ENCODE results near the gene UPK2. TPM values are rescaled to one million over a fixed set of nuclear protein-coding genes. Genes with fewer than 3 reads are reported as not detected.

UPK2 gene
- total RNA-seq: not detected in 2 replicates

DNA sequence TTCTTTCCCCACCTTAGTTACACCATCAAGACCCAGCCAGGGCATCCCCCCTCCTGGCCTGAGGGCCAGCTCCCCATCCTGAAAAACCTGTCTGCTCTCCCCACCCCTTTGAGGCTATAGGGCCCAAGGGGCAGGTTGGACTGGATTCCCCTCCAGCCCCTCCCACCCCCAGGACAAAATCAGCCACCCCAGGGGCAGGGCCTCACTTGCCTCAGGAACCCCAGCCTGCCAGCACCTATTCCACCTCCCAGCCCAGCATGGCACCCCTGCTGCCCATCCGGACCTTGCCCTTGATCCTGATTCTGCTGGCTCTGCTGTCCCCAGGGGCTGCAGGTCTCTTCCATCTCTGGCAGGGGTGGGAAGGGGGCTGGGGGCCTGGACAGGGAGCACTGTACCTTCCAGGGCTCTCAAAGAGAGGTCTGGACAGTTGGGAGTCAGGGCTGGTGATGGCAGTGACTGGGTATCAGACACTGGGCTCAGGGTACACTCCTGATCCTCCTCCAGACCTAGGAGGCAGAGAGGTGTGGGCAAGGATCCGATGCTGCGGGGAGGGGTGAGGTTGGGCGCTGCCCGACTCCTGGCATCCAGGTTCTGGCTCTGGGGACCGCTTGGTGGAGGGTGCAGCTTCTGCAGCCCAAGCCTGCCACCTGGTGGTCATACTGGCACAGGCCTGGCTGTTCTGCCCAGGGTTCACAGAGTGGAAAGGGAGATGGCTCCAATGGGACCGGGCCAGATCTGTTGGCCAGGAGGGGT is at the start of gene UPK2:
UPK2 (plus strand) TSS at position 205 of the 753 bp plus-strand sequence; CDS start at position 258, 53 bp downstream.

DNA sequence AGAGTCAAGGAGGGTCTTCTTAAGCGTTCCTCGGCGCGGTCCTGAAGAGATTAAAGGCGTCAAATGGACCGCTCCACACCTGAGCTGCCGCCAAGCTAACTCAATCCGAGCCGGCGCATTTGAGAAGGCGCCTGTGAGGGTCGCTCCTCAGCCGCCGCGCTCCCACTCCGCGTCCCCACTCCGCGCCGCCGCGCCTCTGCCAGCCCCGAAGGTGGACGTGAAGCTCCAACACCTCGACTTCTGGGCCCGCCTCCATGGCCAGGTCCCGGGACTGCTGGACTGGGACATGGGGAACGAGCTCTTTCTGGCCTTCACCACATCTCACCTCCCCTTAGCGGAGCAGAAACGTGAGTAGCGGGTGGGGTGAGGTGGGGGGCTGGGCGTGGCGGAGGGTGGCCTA is 15.5 kb downstream of the UPK2 start, which contains the start of gene FOXR1:
FOXR1 (plus strand) TSS at position 116 of the 400 bp plus-strand sequence; CDS start at position 287, 171 bp downstream.

GRCh38 chr11:118997627-118998387 is 41.7 kb downstream of the UPK2 start, which contains the start of gene CENATAC:
Gene CENATAC (plus strand): TSS chr11:118998138. CDS start chr11:118998198, 60 bp downstream.

Other genes with a start within 250 kb of the UPK2 start
- 112 and 118 TPM in 2 replicates for gene DDX6, start 165.1 kb upstream of the UPK2 start, total RNA-seq
- gene CXCR5, start 72.4 kb upstream of the UPK2 start, total RNA-seq: not detected in 2 replicates
- 8.4 and 23.0 TPM in 2 replicates for gene BCL9L, start 30.4 kb upstream of the UPK2 start, total RNA-seq
- gene FOXR1, start 15.5 kb downstream of the UPK2 start, total RNA-seq: not detected in 2 replicates
- 9.8 and 20.2 TPM in 2 replicates for gene CENATAC, start 41.8 kb downstream of the UPK2 start, total RNA-seq
- 827 and 897 TPM in 2 replicates for gene RPS25, start 62.0 kb downstream of the UPK2 start, total RNA-seq
- gene TRAPPC4, start 62.5 kb downstream of the UPK2 start, total RNA-seq: 82.5 and 86.3 TPM in 2 replicates
- gene SLC37A4, start 74.6 kb downstream of the UPK2 start, total RNA-seq: 9.1 and 10.0 TPM in 2 replicates
- gene HYOU1, start 100.9 kb downstream of the UPK2 start, total RNA-seq: 159 and 185 TPM in 2 replicates
- gene VPS11, start 111.5 kb downstream of the UPK2 start, total RNA-seq: 26.3 and 27.6 TPM in 2 replicates
- gene HMBS, start 128.6 kb downstream of the UPK2 start, total RNA-seq: 2.9 and 5.6 TPM in 2 replicates
- gene DPAGT1, start 145.6 kb downstream of the UPK2 start, total RNA-seq: 13.8 and 16.6 TPM in 2 replicates
- gene C2CD2L, start 151.0 kb downstream of the UPK2 start, total RNA-seq: 1.8 and 4.0 TPM in 2 replicates
- 12.2 and 14.8 TPM in 2 replicates for gene HINFP, start 165.3 kb downstream of the UPK2 start, total RNA-seq
- 0.27 and 0.38 TPM in 2 replicates for gene ABCG4, start 192.8 kb downstream of the UPK2 start, total RNA-seq
- gene NLRX1, start 212.4 kb downstream of the UPK2 start, total RNA-seq: 9.4 and 15.1 TPM in 2 replicates
- 0.19 TPM in 1 of 2 replicates, not detected in the other for gene NHERF4, start 229.2 kb downstream of the UPK2 start, total RNA-seq